WTC11 (cell line): ENCODE measurements around the gene YBX3.

Experiments used
- ATF2 ChIP-seq: sonication (generic); formaldehyde crosslinking; IDR thresholded peaks from 2 replicates; pipeline ENCODE4 v1.8.1; 2022; ENCODE audit warnings: low read depth, missing genetic modification reagents, borderline replicate concordance
- JUN ChIP-seq: sonication (generic); formaldehyde crosslinking; IDR thresholded peaks from 2 replicates; pipeline ENCODE4 v1.8.0; 2023; ENCODE audit warnings: mild to moderate bottlenecking, missing genetic modification reagents
- MAX ChIP-seq: sonication (generic); formaldehyde crosslinking; IDR thresholded peaks from 2 replicates; pipeline ENCODE4 v1.8.0; 2022; ENCODE audit warnings: mild to moderate bottlenecking, missing genetic modification reagents
- TEAD1 ChIP-seq: sonication (generic); formaldehyde crosslinking; IDR thresholded peaks from 2 replicates; pipeline ENCODE4 v1.8.0; 2022; ENCODE audit warnings: mild to moderate bottlenecking, missing genetic modification reagents
- TF ChIP-seq, protein P1 (sequence below): sonication (generic); formaldehyde crosslinking; IDR thresholded peaks from 2 replicates; pipeline ENCODE4 v1.8.1; 2023; ENCODE audit warnings: mild to moderate bottlenecking, missing genetic modification reagents
- TF ChIP-seq, protein P2 (sequence below): fragments of 200-600 bp; IDR thresholded peaks from 2 replicates; pipeline ENCODE4 v1.8.0; 2022; ENCODE audit warnings: antibody characterized with exemption

GRCh38 chr12:10747730-10748129 is 24.6 kb upstream of the YBX3 start:
- TF ChIP-seq ATF2 (CRISPR knock-in tag) (no peak), MAX (no peak), JUN (CRISPR knock-in tag) (no peak), TEAD1 (CRISPR knock-in tag) (no peak)
- TF ChIP-seq, protein P1, sequence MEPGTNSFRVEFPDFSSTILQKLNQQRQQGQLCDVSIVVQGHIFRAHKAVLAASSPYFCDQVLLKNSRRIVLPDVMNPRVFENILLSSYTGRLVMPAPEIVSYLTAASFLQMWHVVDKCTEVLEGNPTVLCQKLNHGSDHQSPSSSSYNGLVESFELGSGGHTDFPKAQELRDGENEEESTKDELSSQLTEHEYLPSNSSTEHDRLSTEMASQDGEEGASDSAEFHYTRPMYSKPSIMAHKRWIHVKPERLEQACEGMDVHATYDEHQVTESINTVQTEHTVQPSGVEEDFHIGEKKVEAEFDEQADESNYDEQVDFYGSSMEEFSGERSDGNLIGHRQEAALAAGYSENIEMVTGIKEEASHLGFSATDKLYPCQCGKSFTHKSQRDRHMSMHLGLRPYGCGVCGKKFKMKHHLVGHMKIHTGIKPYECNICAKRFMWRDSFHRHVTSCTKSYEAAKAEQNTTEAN (CRISPR knock-in tag): no peak
- TF ChIP-seq, protein P2, sequence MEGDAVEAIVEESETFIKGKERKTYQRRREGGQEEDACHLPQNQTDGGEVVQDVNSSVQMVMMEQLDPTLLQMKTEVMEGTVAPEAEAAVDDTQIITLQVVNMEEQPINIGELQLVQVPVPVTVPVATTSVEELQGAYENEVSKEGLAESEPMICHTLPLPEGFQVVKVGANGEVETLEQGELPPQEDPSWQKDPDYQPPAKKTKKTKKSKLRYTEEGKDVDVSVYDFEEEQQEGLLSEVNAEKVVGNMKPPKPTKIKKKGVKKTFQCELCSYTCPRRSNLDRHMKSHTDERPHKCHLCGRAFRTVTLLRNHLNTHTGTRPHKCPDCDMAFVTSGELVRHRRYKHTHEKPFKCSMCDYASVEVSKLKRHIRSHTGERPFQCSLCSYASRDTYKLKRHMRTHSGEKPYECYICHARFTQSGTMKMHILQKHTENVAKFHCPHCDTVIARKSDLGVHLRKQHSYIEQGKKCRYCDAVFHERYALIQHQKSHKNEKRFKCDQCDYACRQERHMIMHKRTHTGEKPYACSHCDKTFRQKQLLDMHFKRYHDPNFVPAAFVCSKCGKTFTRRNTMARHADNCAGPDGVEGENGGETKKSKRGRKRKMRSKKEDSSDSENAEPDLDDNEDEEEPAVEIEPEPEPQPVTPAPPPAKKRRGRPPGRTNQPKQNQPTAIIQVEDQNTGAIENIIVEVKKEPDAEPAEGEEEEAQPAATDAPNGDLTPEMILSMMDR: no peak
